ENCODE data around the gene DMRTB1.

- TF ChIP-seq POLR2A (IDR thresholded peaks at IDR 0.05) = no peak
- TF ChIP-seq CTCF (IDR thresholded peaks at IDR 0.05) = no peak
These were observed 11.8 kb upstream of the DMRTB1 start for GRCh38 chr1:53447413-53447812.

All from Peyer's patch (tissue), 4 donors.